PFSK-1 (cell line): ENCODE data around the gene FBXO24.

Experiments
- FOXP2 ChIP-seq: optimal IDR thresholded peaks from 2 replicates; pipeline ENCODE3; 2011; ENCODE audit warnings: borderline replicate concordance, control low read depth, inconsistent platforms; ENCODE audit not compliant: insufficient read depth; ENCODE audit errors: extremely low read length, extremely low read depth
- POLR2AphosphoS5 ChIP-seq: IDR thresholded peaks from 2 replicates; pipeline ENCODE4 v1.6.1; 2012; ENCODE audit warnings: low read depth, mild to moderate bottlenecking, control low read depth, low read length, moderate library complexity
- REST ChIP-seq, 2 experiments: IDR thresholded peaks; 2 replicates each; pipeline versions ENCODE4 v1.6.1 to v1.8.0; 2011 to 2012; ENCODE audit warnings: low read depth in 2 of 2, low read length in 2 of 2, control low read depth in 1 of 2, inconsistent platforms in 1 of 2, mild to moderate bottlenecking in 1 of 2, moderate library complexity in 1 of 2; ENCODE audit not compliant: insufficient read depth in 1 of 2
- SIN3A ChIP-seq: IDR thresholded peaks from 2 replicates; pipeline ENCODE4 v1.6.1; 2012; ENCODE audit warnings: mild to moderate bottlenecking, low read length, moderate library complexity, borderline replicate concordance; ENCODE audit not compliant: insufficient read depth
- TAF1 ChIP-seq: IDR thresholded peaks from 2 replicates; pipeline ENCODE4 v1.6.1; 2012; ENCODE audit warnings: low read length, control low read depth, borderline replicate concordance; ENCODE audit not compliant: insufficient read depth

FBXO24 gene

DNA sequence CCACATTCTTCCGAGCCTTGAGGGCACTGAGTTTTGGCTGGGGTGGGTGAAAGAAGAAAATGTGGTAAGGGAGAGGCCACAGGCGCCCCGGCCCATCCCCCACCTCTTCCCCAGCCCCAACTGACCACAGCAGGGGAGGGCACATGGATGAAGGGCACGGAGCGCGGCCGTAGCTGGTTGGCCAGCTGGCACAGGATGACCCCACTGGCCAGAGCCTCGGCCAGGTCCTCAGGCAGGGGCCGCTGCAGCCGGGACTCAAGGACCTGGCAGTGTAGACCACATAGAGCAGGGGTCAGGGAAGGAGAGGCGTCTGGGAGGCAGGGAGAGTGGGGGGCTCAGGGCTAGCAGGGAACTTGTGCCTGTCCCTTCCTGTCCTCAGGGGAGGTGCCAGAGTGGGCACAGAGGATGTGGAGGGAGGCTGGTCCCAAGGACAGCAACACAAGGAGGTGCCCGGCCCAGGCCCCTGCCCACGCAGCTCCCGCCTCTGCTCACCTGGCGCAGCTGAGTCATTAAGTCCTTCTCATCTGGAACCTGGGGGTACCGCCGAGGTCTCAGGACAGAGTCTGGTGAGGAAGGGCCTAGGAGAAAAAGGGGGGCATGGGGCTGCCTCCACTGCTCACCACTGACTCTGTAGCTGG lies 10.3 kb upstream of the FBXO24 start:
- TF ChIP-seq REST (IDR thresholded peaks at IDR 0.05; ENCODE audit: insufficient read depth in 1 of 2, low read depth in 2 of 2, low read length in 2 of 2) (no peak), SIN3A (no peak), POLR2AphosphoS5 (no peak), TAF1 (no peak), FOXP2 (no peak)

- no peak for TF ChIP-seq POLR2AphosphoS5
- no peak for TF ChIP-seq FOXP2
- TF ChIP-seq REST (IDR thresholded peaks at IDR 0.05; ENCODE audit: insufficient read depth in 1 of 2, low read depth in 2 of 2, low read length in 2 of 2), result no peak
- TF ChIP-seq TAF1, result no peak
- TF ChIP-seq SIN3A, result no peak
Observed at GRCh38 chr7:100576384-100576993, 9.6 kb upstream of the FBXO24 start.

DNA sequence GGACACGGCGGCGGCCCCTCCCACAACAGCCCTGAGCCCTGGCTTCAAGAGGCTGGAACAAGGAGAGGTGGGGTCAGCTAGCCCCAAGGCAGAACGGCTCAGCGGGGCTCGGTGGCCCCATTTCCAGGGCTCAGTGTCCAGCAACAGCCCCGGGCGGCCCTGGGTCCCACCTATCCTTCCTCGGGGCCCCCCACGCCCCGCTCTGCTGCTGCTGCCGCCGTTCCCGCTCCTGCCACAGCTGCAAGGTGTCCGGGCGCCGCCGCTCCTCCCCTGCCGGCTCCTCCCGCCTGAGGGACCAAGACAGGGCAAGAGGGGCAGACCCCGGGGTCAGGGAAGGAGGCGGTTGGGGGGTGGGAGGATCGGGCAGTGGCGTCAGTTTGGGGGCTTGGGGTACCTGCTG lies 9.0 kb upstream of the FBXO24 start:
- TF ChIP-seq SIN3A (no peak), FOXP2 (no peak), REST (IDR thresholded peaks at IDR 0.05; ENCODE audit: insufficient read depth in 1 of 2, low read depth in 2 of 2, low read length in 2 of 2) (no peak), TAF1 (no peak), POLR2AphosphoS5 (no peak)

- TF ChIP-seq TAF1, result no peak
Observed at GRCh38 chr7:100577507-100577906, 8.6 kb upstream of the FBXO24 start.

DNA sequence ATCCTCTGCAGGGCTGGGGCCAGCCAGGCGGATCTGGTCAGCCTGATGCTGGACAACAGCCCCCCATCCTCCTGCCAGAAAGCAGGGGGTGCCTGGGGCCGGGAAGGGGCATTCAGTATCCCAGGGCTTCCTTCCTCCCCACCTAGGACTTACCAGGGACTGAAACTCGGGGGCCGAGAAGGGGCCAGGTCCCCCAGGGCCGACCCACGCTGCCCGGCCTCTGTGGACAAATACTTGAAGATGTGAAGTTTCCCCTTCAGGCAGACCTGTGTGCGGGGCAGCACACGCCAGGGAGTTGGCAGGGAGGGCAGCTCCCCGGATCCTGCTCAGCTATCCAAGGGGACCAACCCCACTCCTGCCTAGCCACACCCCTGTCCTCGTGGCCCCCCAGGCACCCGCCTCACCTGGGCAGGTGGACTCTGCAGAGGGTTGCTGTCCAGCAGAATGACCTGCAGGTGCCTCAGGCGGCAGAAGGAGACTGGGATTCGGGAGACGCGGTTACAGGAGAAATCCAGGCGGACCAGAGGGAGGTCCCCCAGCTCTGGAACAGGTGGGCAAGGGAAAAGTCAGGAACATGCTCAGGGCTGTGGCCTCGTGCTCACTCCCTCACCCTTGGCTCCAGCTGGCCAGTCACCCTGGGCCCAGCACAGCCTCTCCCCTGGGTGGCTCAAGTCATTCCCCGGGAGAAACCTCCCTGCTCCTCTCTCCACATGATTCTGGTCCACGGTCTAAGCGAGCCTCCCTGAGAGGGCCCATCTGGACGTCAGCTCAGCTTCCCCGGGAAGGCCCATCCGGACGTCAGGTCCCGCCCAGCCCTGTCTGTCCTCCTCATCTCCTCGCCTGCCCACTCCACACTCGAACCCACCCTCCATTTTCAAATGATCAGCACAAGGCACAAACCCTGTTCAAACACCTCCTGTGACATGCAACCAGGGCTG lies 7.6 kb upstream of the FBXO24 start:
- TF ChIP-seq TAF1, result no peak
- TF ChIP-seq FOXP2, result no peak
- no peak for TF ChIP-seq SIN3A
